ENCODE results near the gene PLCL2.
A peak's percentile ranks its signal among the peaks of the same experiment; 100 is the strongest.

The PLCL2 gene

GRCh38 chr3:16893618-16894200 is 9.0 kb downstream of the PLCL2 start:
- peak; percentile 33 for DNase-seq (ENCODE audit: low spot score)

GRCh38 chr3:16896094-16896627 is 11.4 kb downstream of the PLCL2 start:
- DNase-seq (ENCODE audit: low spot score) = no peak

GRCh38 chr3:16896820-16897219 is 12.1 kb downstream of the PLCL2 start:
- peak; percentile 26 for DNase-seq (ENCODE audit: low spot score)

GRCh38 chr3:16897254-16897926 is 12.6 kb downstream of the PLCL2 start:
- peak; percentile 48 for DNase-seq (ENCODE audit: low spot score)

GRCh38 chr3:16898595-16899395 is 14.0 kb downstream of the PLCL2 start:
- peak; percentile 33 for DNase-seq (ENCODE audit: low spot score)

- no peak for DNase-seq (ENCODE audit: low spot score)
Measured at GRCh38 chr3:16899919-16900318, 15.2 kb downstream of the PLCL2 start.

GRCh38 chr3:16900779-16901440 is 16.2 kb downstream of the PLCL2 start:
- DNase-seq (ENCODE audit: low spot score) = no peak

- DNase-seq (ENCODE audit: low spot score) = peak; percentile 32
Measured at GRCh38 chr3:16904423-16905417, 20.0 kb downstream of the PLCL2 start.

DNA sequence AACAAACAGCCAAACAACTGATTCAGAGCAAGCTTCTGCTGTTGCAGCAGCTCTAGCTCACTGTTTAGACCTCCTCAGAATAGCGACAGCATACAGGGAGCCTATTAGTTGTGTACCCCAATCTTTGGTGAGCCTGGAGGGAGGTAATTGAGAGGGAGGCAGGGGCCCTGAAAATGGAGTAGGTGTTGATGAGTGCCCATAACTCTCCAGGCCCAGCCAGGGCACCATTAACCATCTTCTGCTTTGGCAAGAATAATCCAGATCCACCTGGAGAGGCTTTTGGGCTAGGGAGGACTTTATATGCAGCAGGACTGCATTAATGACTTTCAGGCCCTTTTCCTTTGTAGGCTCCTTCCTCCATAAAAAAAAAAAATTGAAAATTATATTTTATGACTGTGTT is 20.9 kb downstream of the PLCL2 start:
- peak; percentile 63 for DNase-seq (ENCODE audit: low spot score)

GRCh38 chr3:16906682-16907081 is 21.9 kb downstream of the PLCL2 start:
- DNase-seq (ENCODE audit: low spot score) = peak; percentile 74

DNA sequence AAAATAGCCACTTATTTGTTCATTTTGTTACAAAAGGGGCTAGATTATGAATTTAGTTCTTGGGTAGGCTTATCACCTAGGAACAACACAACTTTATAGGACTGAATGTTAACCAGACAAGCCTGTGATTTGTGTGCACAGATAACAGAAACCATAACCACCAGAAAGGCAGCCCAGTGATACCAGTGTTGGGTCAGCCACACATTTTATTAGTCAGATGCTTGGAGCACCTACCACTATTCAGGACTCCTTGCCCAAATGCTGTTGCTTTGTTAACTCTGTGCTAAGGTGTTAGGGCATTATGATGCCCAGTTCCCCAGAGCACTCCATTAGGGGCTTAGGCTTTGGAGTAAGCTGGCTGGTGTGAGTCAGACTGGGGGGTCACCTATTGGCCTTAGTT is 22.5 kb downstream of the PLCL2 start:
- peak; percentile 33 for DNase-seq (ENCODE audit: low spot score)

DNA sequence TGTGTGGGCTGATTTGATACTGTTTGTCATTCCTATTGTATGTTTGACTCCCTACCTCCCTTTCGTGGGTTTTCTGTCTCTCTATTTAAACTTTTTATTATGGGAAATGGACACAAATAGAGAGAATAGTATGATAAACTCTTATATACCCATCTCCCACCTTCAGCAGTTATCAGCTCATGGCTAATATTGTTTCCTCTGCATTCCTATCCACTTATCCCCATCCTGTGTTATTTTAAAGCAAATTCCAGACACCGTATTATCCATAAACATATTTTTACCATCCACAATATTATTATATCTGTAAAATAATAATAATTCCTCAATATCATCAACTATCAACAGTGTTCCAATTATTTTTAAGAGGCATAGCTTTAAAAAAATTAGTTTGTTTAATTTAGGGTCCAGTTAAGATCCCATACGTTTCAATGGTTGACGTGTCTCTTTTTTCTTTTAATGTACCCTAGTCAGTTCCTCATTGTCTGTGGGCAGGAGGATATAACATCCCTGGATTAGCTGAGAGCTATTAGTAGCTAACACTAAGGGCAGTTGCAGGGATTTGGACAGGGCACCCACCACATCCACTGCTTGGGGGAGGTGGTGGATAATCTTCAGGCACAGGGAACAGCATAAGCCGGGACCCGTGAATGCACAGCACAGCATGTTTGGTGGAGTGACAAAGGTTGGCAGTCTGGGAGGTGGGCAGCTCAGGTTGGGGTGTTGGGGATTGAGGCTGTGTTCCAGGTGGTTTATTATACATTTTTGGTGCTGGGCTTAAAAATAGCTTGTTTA is 23.5 kb downstream of the PLCL2 start:
- no peak for DNase-seq (ENCODE audit: low spot score)

DNA sequence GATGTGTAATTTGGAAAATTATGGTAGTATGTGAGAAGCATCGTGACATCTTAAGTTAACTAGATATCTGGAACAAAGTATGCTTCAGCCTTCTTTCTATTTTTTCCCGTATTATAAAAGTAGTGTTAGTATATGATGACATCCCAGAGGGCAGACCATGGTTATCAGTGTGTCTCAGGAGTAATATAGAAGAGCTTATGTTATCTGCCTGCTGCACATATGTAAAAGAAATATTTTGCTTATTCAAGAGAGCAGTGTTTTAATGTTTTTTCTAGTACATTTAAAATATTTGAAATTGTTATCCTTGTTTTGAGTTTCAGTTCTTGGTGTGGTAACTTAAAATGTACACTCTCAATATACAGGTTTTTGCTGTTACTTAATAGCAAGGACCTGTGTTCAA is 24.1 kb downstream of the PLCL2 start:
- DNase-seq (ENCODE audit: low spot score) = no peak

DNA sequence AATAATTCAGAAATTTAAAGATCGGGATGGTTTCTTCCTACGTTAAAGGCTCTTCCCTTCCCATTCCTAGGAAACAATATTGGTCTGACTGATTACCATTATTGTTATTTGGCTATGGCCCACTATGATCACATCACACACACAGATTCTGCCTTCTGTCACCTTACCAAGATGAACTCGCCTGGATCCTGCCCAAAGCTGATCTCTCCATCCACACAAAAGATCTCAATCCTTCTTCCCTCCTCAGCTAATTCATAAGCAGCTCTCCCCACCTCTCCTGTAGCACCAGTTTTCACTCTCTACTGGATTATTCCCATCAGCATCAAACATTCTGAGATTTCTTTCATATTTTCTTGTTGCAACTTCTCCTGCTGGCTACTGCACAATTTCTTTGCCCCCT is 25.0 kb downstream of the PLCL2 start:
- DNase-seq (ENCODE audit: low spot score) = peak; percentile 70

DNA sequence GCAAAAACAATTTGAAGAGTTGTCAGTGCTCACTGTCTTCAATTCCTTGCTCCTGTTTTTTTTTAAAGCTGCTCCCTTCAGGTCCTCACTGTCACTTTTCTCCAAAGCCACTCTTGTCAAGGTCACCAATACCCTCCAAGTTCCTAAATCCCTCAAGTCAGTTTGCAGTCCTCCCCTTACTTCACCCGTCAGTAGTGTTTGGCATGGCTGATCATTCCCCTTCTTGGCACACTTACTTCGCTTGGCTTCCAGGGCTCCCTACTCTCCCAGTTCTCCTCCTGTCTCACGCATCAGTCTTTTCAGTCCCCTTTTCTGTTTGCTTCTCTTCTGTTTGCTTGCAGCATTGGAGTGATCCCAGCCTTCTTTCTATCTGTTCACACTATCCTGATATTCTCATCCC is 25.5 kb downstream of the PLCL2 start:
- peak; percentile 64 for DNase-seq (ENCODE audit: low spot score)

- DNase-seq (ENCODE audit: low spot score) = no peak
Measured at GRCh38 chr3:16911916-16912315, 27.2 kb downstream of the PLCL2 start.

GRCh38 chr3:16912400-16913263 is 27.9 kb downstream of the PLCL2 start:
- peak; percentile 82 for DNase-seq (ENCODE audit: low spot score)

- DNase-seq (ENCODE audit: low spot score) = no peak
Measured at GRCh38 chr3:16913264-16913580, 28.5 kb downstream of the PLCL2 start.

- no peak for DNase-seq (ENCODE audit: low spot score)
Measured at GRCh38 chr3:16916840-16917239, 32.1 kb downstream of the PLCL2 start.
